Loucy (cell line): ENCODE data around the gene BBOX1.

Experiments
- H2AFZ ChIP-seq: fragments of 200-600 bp; sonication (generic); 2 replicates; pipeline ENCODE4 v1.6.0; 2016; ENCODE audit warnings: antibody characterized with exemption, mild to moderate bottlenecking, low read length, moderate library complexity
- H3F3A ChIP-seq: fragments of 200-600 bp; 2 replicates; pipeline ENCODE4 v1.6.0; 2016; ENCODE audit warnings: antibody characterized with exemption, low read depth, mild to moderate bottlenecking
- H3K27me3 ChIP-seq: fragments of 200-600 bp; sonication (generic); 2 replicates; pipeline ENCODE4 v1.6.1; 2014; ENCODE audit warnings: low read length, mild to moderate bottlenecking; ENCODE audit not compliant: insufficient read depth, poor library complexity, severe bottlenecking
- H3K36me3 ChIP-seq: fragments of 200-600 bp; sonication (generic); 2 replicates; pipeline ENCODE4 v1.6.1; 2016; ENCODE audit warnings: low read length; ENCODE audit not compliant: insufficient read depth
- H3K4me1 ChIP-seq: fragments of 200-600 bp; sonication (generic); 2 replicates; pipeline ENCODE4 v1.5.1; 2014; ENCODE audit warnings: low read length, mild to moderate bottlenecking; ENCODE audit not compliant: insufficient read depth, poor library complexity, severe bottlenecking
- H3K4me2 ChIP-seq: fragments of 200-600 bp; sonication (generic); 2 replicates; pipeline ENCODE4 v1.6.0; 2014; ENCODE audit warnings: antibody characterized with exemption, low read length, low read depth, mild to moderate bottlenecking; ENCODE audit not compliant: poor library complexity, severe bottlenecking
- H3K4me3 ChIP-seq: fragments of 200-600 bp; sonication (generic); 2 replicates; pipeline ENCODE4 v1.5.1; 2014; ENCODE audit warnings: low read length, mild to moderate bottlenecking, mixed read lengths; ENCODE audit not compliant: poor library complexity, severe bottlenecking
- H3K79me2 ChIP-seq: fragments of 200-600 bp; sonication (generic); 2 replicates; pipeline ENCODE4 v1.6.1; 2014; ENCODE audit warnings: low read length; ENCODE audit not compliant: insufficient read depth
- H3K9ac ChIP-seq: fragments of 200-600 bp; sonication (generic); 2 replicates; pipeline ENCODE4 v1.6.0; 2014; ENCODE audit warnings: mild to moderate bottlenecking, low read depth, low read length, moderate library complexity; ENCODE audit not compliant: poor library complexity, severe bottlenecking
- H3K9me2 ChIP-seq: fragments of 200-600 bp; sonication (generic); replicated peaks from 2 replicates; pipeline ENCODE4 v1.6.1; 2016; ENCODE audit warnings: low read depth, low read length, mixed read lengths
- H3K9me3 ChIP-seq: fragments of 200-600 bp; sonication (generic); 2 replicates; pipeline ENCODE4 v1.6.1; 2014; ENCODE audit warnings: mild to moderate bottlenecking, antibody characterized with exemption, low read length, low read depth; ENCODE audit not compliant: insufficient read depth
- H4K20me1 ChIP-seq: fragments of 200-600 bp; sonication (generic); 2 replicates; pipeline ENCODE4 v1.6.0; 2014; ENCODE audit warnings: antibody characterized with exemption, low read length, mild to moderate bottlenecking; ENCODE audit not compliant: insufficient read depth, poor library complexity, severe bottlenecking
- EZH2phosphoT487 ChIP-seq: fragments of 200-600 bp; IDR thresholded peaks from 2 replicates; pipeline ENCODE4 v1.6.1; 2018; ENCODE audit warnings: antibody characterized with exemption, mild to moderate bottlenecking, moderate library complexity, borderline replicate concordance
- TF ChIP-seq, protein P1 (sequence below): fragments of 200-600 bp; sonication (generic); conservative IDR thresholded peaks from 2 replicates; pipeline ENCODE4 v1.5.1; 2014; ENCODE audit warnings: mild to moderate bottlenecking, antibody characterized with exemption, low read length

The BBOX1 gene

DNA sequence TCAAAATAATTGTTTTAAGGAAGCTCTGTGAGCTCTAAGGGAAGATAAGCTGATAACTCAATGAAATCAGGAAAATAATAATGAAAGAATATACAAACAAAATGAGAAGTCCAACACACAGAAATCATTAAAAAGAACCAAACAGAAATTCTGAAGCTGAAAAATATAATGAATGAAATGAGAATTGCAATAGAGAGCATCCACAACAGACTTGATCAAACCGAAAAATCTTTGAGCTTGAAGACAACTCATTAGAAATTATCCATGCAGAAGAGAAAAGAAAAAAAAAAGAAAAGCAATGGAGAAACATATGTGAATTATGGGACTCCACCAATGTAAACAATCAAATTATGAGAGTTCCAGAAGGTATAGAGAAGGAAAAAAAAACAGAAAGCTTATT lies 101.0 kb downstream of the BBOX1 start:
- H3F3A ChIP-seq, result no peaks in the 10 kb centered on the region
- no peak overlapping the region for H2AFZ ChIP-seq
- no peaks in the 10 kb centered on the region for H3K79me2 ChIP-seq
- peaks cover 10% of the 10 kb centered on the region; the same call in 1 of the 2 replicates for H3K9me3 ChIP-seq
- H3K9ac ChIP-seq, result no peak overlapping the region
- H3K9me2 ChIP-seq, result no peaks in the 10 kb centered on the region
- TF ChIP-seq EZH2phosphoT487, result no peak
- TF ChIP-seq, protein P1, sequence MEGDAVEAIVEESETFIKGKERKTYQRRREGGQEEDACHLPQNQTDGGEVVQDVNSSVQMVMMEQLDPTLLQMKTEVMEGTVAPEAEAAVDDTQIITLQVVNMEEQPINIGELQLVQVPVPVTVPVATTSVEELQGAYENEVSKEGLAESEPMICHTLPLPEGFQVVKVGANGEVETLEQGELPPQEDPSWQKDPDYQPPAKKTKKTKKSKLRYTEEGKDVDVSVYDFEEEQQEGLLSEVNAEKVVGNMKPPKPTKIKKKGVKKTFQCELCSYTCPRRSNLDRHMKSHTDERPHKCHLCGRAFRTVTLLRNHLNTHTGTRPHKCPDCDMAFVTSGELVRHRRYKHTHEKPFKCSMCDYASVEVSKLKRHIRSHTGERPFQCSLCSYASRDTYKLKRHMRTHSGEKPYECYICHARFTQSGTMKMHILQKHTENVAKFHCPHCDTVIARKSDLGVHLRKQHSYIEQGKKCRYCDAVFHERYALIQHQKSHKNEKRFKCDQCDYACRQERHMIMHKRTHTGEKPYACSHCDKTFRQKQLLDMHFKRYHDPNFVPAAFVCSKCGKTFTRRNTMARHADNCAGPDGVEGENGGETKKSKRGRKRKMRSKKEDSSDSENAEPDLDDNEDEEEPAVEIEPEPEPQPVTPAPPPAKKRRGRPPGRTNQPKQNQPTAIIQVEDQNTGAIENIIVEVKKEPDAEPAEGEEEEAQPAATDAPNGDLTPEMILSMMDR, result no peak
- no peaks in the 10 kb centered on the region for H3K27me3 ChIP-seq
- no peaks in the 10 kb centered on the region for H4K20me1 ChIP-seq
- H3K4me1 ChIP-seq, result no peaks in the 10 kb centered on the region
- no peak overlapping the region for H3K4me3 ChIP-seq
- H3K4me2 ChIP-seq, result no peak overlapping the region
- H3K36me3 ChIP-seq, result no peaks in the 10 kb centered on the region

DNA sequence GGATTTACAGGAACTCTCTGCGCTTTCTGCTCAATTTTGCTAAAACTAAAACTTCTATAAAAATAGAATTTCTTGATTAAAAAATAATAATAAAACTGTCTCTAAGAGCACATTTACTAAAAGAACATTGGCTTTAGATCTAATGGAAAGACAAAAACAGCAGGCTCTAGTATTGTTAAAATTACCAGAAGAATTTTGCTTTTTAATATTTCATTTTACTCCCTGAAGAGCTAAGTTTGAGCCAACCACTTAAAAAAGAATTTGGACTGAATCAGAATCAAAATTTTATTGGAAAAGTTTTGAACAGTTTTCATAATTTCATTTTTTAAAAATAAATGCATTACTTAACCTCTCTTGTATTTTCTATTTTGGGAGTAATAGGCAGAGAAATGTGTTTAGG lies 107.3 kb downstream of the BBOX1 start:
- Histone ChIP-seq H3K9ac (no peak overlapping the region), H3K36me3 (no peaks in the 10 kb centered on the region), H3K27me3 (no peaks in the 10 kb centered on the region), H2AFZ (no peak overlapping the region), H3K9me3 (no peaks in the 10 kb centered on the region), H3K79me2 (no peaks in the 10 kb centered on the region), H3K9me2 (no peaks in the 10 kb centered on the region), H3K4me3 (no peak overlapping the region), H3K4me1 (no peaks in the 10 kb centered on the region), H4K20me1 (no peaks in the 10 kb centered on the region), H3F3A (no peaks in the 10 kb centered on the region), H3K4me2 (no peak overlapping the region)
- no peak for TF ChIP-seq EZH2phosphoT487
- TF ChIP-seq, protein P1, result no peak

DNA sequence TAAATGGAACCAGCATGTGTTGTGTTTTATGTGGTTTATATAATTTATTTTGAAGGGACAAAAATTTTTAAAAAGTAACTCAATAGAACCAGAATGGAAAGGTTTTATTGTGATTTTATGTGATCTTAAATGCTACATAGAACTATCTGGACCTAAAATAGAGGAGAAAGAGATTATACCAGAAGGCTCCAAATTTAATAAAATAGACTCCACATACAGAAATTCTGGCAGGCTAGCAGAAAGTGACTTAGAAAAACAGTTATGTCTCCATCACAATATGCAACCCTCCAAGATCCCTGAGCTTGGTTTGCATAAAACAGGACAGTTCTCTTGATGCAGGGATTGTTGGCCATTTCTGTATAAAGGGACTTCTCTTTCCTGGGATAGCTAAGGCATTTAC lies 107.9 kb downstream of the BBOX1 start:
- H3K9me2 ChIP-seq, result no peaks in the 10 kb centered on the region

More for the DNA sequence above, 107.9 kb downstream of the BBOX1 start:
- no peaks in the 10 kb centered on the region for H3K27me3 ChIP-seq
- H3K4me1 ChIP-seq, result no peaks in the 10 kb centered on the region
- H4K20me1 ChIP-seq, result no peaks in the 10 kb centered on the region
- no peaks in the 10 kb centered on the region for H3K79me2 ChIP-seq
- no peak overlapping the region for H3K4me2 ChIP-seq
- H3K36me3 ChIP-seq, result no peaks in the 10 kb centered on the region
- H3K9ac ChIP-seq, result no peak overlapping the region
- TF ChIP-seq, protein P1, result no peak
- no peak for TF ChIP-seq EZH2phosphoT487
- H3K4me3 ChIP-seq, result no peak overlapping the region
- H3F3A ChIP-seq, result no peaks in the 10 kb centered on the region
- no peak overlapping the region for H2AFZ ChIP-seq
- H3K9me3 ChIP-seq, result no peaks in the 10 kb centered on the region
